Heart left ventricle (tissue), 16 donors: ENCODE results near the gene GOLGB1. TPM values are rescaled to one million over a fixed set of nuclear protein-coding genes. Genes with fewer than 3 reads are reported as not detected.
"Not testable (repeated sequence)": the region's sequence is repeated elsewhere in the genome, so short reads cannot be mapped to it uniquely, and the experiment has no call there.

ENCODE experiments used
- ATAC-seq, 4 donors: fragments of 200-7000 bp; cut with Tn5 transposase; one replicate each; pipeline ENCODE4 v1.9.1; 2020 to 2022; ENCODE audit warnings: moderate library complexity in 4 of 4, mild to moderate bottlenecking in 3 of 4, moderate number of reproducible peaks in 1 of 4
- DNase-seq, 5 donors: peaks; one replicate each; pipeline ENCODE4 v3.0.0-alpha.2; 2020
- H3K27ac ChIP-seq, 12 donors: fragments of 200-600 bp; sonication (generic) in 4 of 12; one replicate each; pipeline versions ENCODE4 v1.5.0 to v1.8.0; 2016 to 2022; ENCODE audit warnings: mild to moderate bottlenecking in 2 of 12
- H3K27me3 ChIP-seq, 9 donors: fragments of 200-600 bp; sonication (generic) in 2 of 9; one replicate each; pipeline versions ENCODE4 v1.5.1 to v1.8.0; 2016 to 2022; ENCODE audit warnings: mild to moderate bottlenecking in 3 of 9
- H3K36me3 ChIP-seq, 9 donors: fragments of 200-600 bp; sonication (generic) in 2 of 9; one replicate each; pipeline versions ENCODE4 v1.5.0 to v1.8.0; 2018 to 2022; ENCODE audit warnings: mild to moderate bottlenecking in 2 of 9
- H3K4me1 ChIP-seq, 12 donors: fragments of 200-600 bp; sonication (generic) in 4 of 12; one replicate each; pipeline versions ENCODE4 v1.5.0 to v1.8.0; 2016 to 2022; ENCODE audit warnings: mild to moderate bottlenecking in 3 of 12
- H3K4me3 ChIP-seq, 12 donors: fragments of 200-600 bp; sonication (generic) in 4 of 12; one replicate each; pipeline versions ENCODE4 v1.5.0 to v1.8.0; 2017 to 2022; ENCODE audit warnings: mild to moderate bottlenecking in 9 of 12, moderate library complexity in 4 of 12
- H3K9me3 ChIP-seq, 12 donors: fragments of 200-600 bp; sonication (generic) in 4 of 12; one replicate each; pipeline versions ENCODE4 v1.5.0 to v1.8.0; 2016 to 2022; ENCODE audit warnings: mild to moderate bottlenecking in 1 of 12
- CTCF ChIP-seq, 12 donors: fragments of 200-600 bp; sonication (generic) in 4 of 12; IDR thresholded peaks; one replicate each; pipeline versions ENCODE4 v1.5.0 to v1.8.0; 2018 to 2022; ENCODE audit warnings: antibody characterized with exemption in 12 of 12, mild to moderate bottlenecking in 5 of 12
- POLR2A ChIP-seq, 2 donors: fragments of 450-650 bp; IDR thresholded peaks; one replicate each; pipeline ENCODE4 v1.6.1; 2017; ENCODE audit warnings: antibody characterized with exemption in 2 of 2, mild to moderate bottlenecking in 2 of 2, moderate library complexity in 2 of 2
- WGBS, 4 donors: extraction: QIAGEN DNeasy Blood & Tissue Kit in 2 of 4; methylation state at CpG; one replicate each; pipeline versions ENCODE4 v1.1.5 to v1.1.7; 2013 to 2018; 5-methylcytosine and 5-hydroxymethylcytosine counted together
- intact Hi-C, 10 donors: fragments of 100-400 bp; cut with DNase I; formaldehyde crosslinking; loops; one replicate each; pipeline versions ENCODE4 v1.11.1 to v1.14.2; 2022
- polyA plus RNA-seq, 2 donors: library from polyadenylated mRNA; stranded (reverse); fragments of 200-250 nt; gene quantifications; one replicate each; pipeline ENCODE4 v1.2.3, GENCODE V29; 2013
- total RNA-seq, 9 donors: library from RNA; depleted of rRNA in 2 of 9; stranded (reverse); fragments of >200 nt in 2 of 9; fragmentation: NEBNext Ultra II Directional in 3 of 9; extraction: Animal tissue kit (Norgen Biotek cat#: 25700) in 3 of 9; gene quantifications; one replicate each; pipeline versions ENCODE4 v1.1.0 to v1.2.4, GENCODE V29; 2016 to 2023
- donor health status: ischemic (EF 13 %, LVEDD 7.1; RV severe dilation, severe dysfunction).
- donor health status: healthy with polysubstance abuse.
- donor health status: DM: no; HTN: yes; CAD: no.
- donor health status: DM: no; HTN: no; CAD: no.
- donor health status: ischemic (EF 25% LVEDD 6.9; RV normal size, moderate dysfunction).
- donor health status: ischemic (EF 25% LVEDD 5.7; RV mildly dilated, moderate dysfunction).
- donor health status: healthy.
- donor health status: DM: yes; HTN: yes; CAD: no.
- donor health status: ischemic (EF 35%, LVEDD 5.7; RV mildly dilated, moderate dysfunction).
- donor health status: nonischemic (EF 11% LVEDD 7.7; RV severe dilation, severe dysfunction).
- donor health status: DM: yes; HTN: yes; CAD: no.
- donor health status: PGD.
- donor health status: ischemic (EF 29% LVEDD 5.4; RV normal size, mild dysfunction).
- donor health status: nonischemic (EF 23%, LVEDD 6.1; RV moderate dilation, normal function).

Gene GOLGB1
- total and polyA plus RNA-seq, 11 donors = 14.4 to 90.9 (median 44.1) TPM

- 94 to 98% (median 97%) methylated on average over 2 of the region's 2 CpGs for WGBS, 4 donors
- intact Hi-C loops = no loop called here
These were observed 58.6 kb downstream of the GOLGB1 start for GRCh38 chr3:121690777-121691405.

DNA sequence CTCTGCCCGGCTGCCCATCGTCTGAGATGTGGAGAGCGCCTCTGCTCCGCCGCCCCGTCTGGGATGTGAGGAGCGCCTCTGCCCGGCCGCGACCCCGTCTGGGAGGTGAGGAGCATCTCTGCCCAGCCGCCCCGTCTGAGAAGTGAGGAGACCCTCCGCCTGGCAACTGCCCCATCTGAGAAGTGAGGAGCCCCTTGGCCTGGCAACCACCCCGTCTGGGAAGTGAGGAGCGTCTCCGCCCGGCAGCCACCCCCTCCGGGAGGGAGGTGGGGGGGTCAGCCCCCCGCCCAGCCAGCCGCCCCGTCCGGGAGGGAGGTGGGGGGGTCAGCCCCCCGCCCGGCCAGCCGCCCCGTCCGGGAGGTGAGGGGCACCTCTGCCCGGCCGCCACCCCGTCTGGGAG, 60.8 kb downstream of the GOLGB1 start:
- ATAC-seq, H3K27me3 ChIP-seq, H3K4me3 ChIP-seq, intact Hi-C loops, H3K27ac ChIP-seq, DNase-seq: not testable (repeated sequence)
- H3K9me3 ChIP-seq = peaks cover 0 to 17% (median 2%) of the 10 kb centered on the region in 12 donors
- peaks cover 0 to 13% (median 0%) of the 10 kb centered on the region in 12 donors for H3K4me1 ChIP-seq
- H3K36me3 ChIP-seq = peaks cover 0 to 76% (median 39%) of the 10 kb centered on the region in 9 donors
- 93 to 99% (median 96%) methylated on average over 11 to 31 of the region's 31 CpGs for whole genome bisulfite sequencing, 4 donors

More at GRCh38 chr3:121690777-121691405, 58.6 kb downstream of the GOLGB1 start:
- Histone ChIP-seq H3K4me1 (peaks cover 0 to 15% (median under 1%) of the 10 kb centered on the region in 12 donors), H3K9me3 (no peaks in the 10 kb centered on the region), H3K36me3 (peaks cover 0 to 71% (median 49%) of the 10 kb centered on the region in 9 donors), H3K27me3 (no peaks in the 10 kb centered on the region), H3K27ac (peak overlapping the region in 5 of 12 donors; percentile 11 to 50 (median 34)), H3K4me3 (no peak overlapping the region)
- DNase-seq (no peak), ATAC-seq (no peak)
- TF ChIP-seq POLR2A (IDR thresholded peaks at IDR 0.05) (no peak), CTCF (IDR thresholded peaks at IDR 0.05) (no peak)

GRCh38 chr3:121681792-121682191, 67.7 kb downstream of the GOLGB1 start:
- H3K9me3 ChIP-seq = peaks cover 0 to 17% (median 2%) of the 10 kb centered on the region in 12 donors
- H3K27me3 ChIP-seq = no peaks in the 10 kb centered on the region
- DNase-seq = no peak
- intact Hi-C loops = no loop called here
- TF ChIP-seq CTCF (IDR thresholded peaks at IDR 0.05) = no peak
- no peak overlapping the region for H3K4me3 ChIP-seq
- ATAC-seq = no peak
- H3K36me3 ChIP-seq = peaks cover 2 to 91% (median 60%) of the 10 kb centered on the region in 9 donors
- H3K4me1 ChIP-seq = no peaks in the 10 kb centered on the region
- no peak overlapping the region for H3K27ac ChIP-seq
- WGBS, 4 donors = 85 to 100% (median 92%) methylated on average over 1 of the region's 1 CpG

GRCh38 chr3:121677141-121677540, 72.4 kb downstream of the GOLGB1 start:
- no peak for DNase-seq
- intact Hi-C loops = no loop called here
- Histone ChIP-seq H3K27ac (no peak overlapping the region), H3K27me3 (no peaks in the 10 kb centered on the region), H3K4me1 (no peaks in the 10 kb centered on the region), H3K9me3 (no peaks in the 10 kb centered on the region), H3K36me3 (peaks cover 5 to 98% (median 91%) of the 10 kb centered on the region in 9 donors), H3K4me3 (no peak overlapping the region)
- no peak for TF ChIP-seq CTCF (IDR thresholded peaks at IDR 0.05)
- no peak for TF ChIP-seq POLR2A (IDR thresholded peaks at IDR 0.05)
- 96 to 98% (median 97%) methylated on average over 2 of the region's 2 CpGs for WGBS, 4 donors
- no peak for ATAC-seq

GRCh38 chr3:121670676-121671075, 78.9 kb downstream of the GOLGB1 start:
- peak in 2 of 4 donors; percentile 32 to 59 for ATAC-seq
- intact Hi-C loops = no loop called here
- peak overlapping the region in 1 of 12 donors; percentile 51 for H3K27ac ChIP-seq

More at GRCh38 chr3:121670676-121671075, 78.9 kb downstream of the GOLGB1 start:
- peaks cover 5 to 98% (median 95%) of the 10 kb centered on the region in 9 donors for H3K36me3 ChIP-seq
- no peaks in the 10 kb centered on the region for H3K27me3 ChIP-seq
- no peak overlapping the region for H3K4me3 ChIP-seq
- DNase-seq = no peak
- peaks cover 0 to 35% (median 0%) of the 10 kb centered on the region in 12 donors for H3K4me1 ChIP-seq
- H3K9me3 ChIP-seq = no peaks in the 10 kb centered on the region
- TF ChIP-seq CTCF (IDR thresholded peaks at IDR 0.05) (no peak), POLR2A (IDR thresholded peaks at IDR 0.05) (no peak)
